Adipose tissue (tissue), 3 donors: ENCODE measurements around the gene RHPN2. TPM values are rescaled to one million over a fixed set of nuclear protein-coding genes. Genes with fewer than 3 reads are reported as not detected.
"Not testable (repeated sequence)": the region's sequence is repeated elsewhere in the genome, so short reads cannot be mapped to it uniquely, and the experiment has no call there.

Source experiments
- H3K27ac ChIP-seq: one replicate; pipeline ENCODE4 v1.5.1; 2013; ENCODE audit warnings: low read depth, low read length
- WGBS, 3 donors: extraction: QIAGEN DNeasy Blood & Tissue Kit; methylation state at CpG; one replicate each; pipeline ENCODE4 v1.1.7; 2013; 5-methylcytosine and 5-hydroxymethylcytosine counted together
- polyA plus RNA-seq, 3 donors: library from polyadenylated mRNA; stranded (reverse); fragments of 200-250 nt; gene quantifications; one replicate each; pipeline ENCODE4 v1.2.3, GENCODE V29; 2013
- donor health status: healthy with polysubstance abuse.
- donor health status: Bipolar disorder and iron deficiency.
- donor health status: healthy.

RHPN2 gene
- polyA plus RNA-seq, 3 donors, result 2.2 to 4.1 (median 2.6) TPM

DNA sequence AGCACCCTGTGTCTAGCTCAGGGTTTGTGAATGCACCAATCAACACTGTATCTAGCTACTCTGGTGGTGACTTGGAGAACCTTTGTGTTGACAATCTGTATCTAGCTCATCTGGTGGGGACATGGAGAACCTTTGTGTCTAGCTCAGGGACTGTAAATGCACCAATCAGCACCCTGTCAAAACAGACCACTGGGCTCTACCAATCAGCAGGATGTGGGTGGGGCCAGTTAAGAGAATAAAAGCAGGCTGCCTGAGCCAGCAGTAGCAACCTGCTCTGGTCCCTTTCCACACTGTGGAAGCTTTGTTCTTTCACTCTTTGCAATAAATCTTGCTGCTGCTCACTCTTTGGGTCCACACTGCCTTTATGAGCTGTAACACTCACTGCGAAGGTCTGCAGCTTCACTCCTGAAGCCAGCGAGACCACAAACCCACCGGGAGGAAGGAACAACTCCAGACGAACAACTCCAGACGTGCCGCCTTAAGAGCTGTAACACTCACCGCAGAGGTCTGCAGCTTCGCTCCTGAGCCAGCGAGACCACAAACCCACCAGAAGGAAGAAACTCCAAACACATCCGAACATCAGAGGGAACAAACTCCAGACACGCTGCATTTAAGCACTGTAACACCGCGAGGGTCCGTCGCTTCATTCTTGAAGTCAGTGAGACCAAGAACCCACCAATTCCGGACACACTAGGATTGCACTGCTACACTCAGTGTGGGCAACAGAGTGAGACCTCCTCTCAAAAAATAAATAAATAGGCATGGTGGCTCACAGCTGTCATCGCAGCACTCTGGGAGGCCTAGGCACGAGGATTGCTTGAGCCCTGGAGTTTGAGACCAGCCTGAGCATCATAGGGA is 27.3 kb downstream of the RHPN2 start:
- 54 to 90% (median 62%) methylated on average over 17 to 18 of the region's 18 CpGs for WGBS, 3 donors
- H3K27ac ChIP-seq, result not testable (repeated sequence)

DNA sequence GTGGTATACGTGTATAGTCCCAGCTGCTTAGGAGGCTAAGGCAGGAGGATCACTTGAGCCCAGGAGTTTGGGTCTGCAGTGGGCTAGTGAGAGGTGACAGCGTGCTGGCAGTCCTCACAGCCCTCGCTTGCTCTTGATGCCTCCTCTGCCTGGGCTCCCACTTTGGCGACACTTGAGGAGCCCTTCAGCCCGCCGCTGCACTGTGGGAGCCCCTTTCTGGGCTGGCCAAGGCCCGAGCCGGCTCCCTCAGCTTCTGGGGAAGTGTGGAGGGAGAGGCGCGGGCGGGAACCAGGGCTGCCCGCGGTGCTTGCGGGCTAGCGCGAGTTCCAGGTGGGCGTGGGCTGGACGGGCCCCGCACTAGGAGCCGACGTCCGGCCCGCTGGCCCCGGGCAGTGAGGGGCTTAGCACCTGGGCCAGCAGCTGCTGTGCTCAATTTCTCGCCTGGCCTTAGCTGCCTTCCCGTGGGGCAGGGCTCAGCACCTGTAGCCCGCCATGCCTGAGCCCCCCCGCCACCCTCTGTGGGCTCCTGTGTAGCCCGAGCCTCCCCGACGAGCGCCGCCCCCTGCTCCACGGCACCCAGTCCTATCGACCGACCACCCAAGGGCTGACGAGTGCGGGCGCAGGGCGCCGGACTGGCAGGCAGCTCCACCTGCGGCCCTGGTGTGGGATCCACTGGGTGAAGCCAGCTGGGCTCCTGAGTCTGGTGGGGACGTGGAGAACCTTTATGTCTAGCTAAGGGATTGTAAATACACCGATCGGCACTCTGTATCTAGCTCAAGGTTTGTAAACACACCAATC is 28.1 kb downstream of the RHPN2 start:
- not testable (repeated sequence) for H3K27ac ChIP-seq
- WGBS, 3 donors, result 94 to 96% (median 95%) methylated on average over 39 to 45 of the region's 45 CpGs

DNA sequence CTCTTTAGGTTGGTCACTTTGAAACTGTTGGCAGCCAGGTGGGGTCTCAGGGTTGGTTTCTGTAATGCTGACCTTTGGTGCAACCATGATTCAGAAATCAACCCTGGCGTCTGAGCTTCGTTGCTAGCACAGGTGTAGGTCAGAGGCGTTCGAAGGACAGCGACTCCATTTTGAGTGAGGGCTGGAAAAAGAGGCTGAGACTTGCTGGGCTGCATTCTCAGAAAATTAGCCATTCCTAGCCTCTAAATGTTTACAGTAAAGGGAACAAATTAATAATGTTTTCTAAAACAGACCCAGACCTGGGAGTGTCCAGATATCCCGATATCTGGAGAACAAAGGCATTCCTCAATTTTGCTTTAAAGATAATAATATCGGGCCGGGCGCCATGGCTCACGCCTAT is 29.2 kb downstream of the RHPN2 start:
- no peak overlapping the region for H3K27ac ChIP-seq
- WGBS, 3 donors, result 89 to 96% (median 92%) methylated on average over 10 of the region's 10 CpGs

DNA sequence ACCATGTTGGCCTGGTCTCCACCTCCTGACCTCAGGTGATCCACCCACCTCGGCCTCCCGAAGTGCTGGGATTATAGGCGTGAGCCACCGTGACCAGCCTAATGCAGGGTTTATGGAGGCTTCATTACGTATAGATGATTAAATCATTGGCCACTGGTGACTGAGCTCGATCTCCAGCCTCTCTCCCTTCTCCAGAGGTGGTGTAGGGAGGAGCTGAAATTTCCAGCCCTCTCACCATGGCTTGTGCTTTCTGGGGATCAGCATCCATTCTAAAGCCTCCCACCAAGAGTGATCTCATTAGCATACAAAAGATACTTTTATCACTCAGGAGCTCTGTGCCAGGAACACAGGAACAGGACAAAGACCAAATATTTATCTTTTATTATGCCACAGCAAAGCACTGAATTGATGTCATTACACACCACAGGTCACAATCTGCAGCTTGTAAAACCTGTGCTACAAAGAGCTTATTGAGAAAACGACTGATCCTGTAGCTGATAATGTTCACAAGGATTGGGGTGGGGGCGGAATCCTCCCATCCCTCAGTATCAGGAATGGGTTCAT is 32.4 kb downstream of the RHPN2 start:
- WGBS, 3 donors, result 70 to 82% (median 75%) methylated on average over 8 of the region's 8 CpGs
- no peak overlapping the region for H3K27ac ChIP-seq

DNA sequence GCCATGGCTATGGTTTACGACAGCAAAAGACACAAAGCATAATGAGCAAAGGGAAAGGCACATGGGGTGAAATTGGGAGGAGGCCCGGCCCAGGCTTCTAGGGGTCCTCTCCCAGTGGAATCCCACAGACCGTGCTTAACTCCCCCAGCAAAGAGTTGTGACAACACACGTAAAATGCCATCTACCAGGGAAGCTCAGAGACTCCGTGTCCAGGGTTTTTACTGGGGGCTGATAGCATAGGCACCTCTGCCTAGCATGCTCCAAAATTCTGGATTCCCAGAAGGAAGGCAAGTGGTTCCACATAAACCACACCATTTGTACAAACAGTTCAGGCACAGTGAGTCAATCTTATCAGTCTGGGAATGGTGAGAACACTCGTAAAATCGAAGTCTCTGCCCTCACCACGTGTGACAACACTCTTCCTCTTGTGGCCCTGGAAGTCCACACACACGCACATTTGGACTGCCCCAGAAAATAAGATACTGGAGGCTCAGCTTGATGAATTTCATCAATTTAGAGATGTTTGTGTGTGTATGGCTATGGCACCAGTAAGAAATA is 34.9 kb downstream of the RHPN2 start:
- no peak overlapping the region for H3K27ac ChIP-seq
- 92 to 96% (median 93%) methylated on average over 9 of the region's 9 CpGs for WGBS, 3 donors

DNA sequence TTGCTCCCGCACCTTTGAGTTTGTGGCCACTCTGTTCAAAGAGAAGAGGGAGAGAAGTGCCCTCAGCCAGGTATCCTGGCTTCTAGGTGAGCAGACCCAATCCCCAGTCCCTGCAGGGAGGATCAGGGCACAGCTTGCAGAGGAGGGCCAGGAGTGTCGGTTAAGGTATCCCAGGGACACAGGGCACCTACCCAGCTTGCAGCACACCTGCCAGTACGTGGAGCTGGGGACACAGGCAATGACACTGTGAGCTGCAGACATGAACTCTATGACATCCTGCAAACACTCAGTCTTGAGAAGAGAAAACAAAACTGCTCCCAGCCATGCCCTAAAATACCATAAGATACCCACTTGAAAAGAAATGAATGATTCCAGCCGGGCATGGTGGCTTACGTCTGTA is 38.1 kb downstream of the RHPN2 start:
- H3K27ac ChIP-seq, result not testable (repeated sequence)
- 91 to 95% (median 92%) methylated on average over 5 of the region's 5 CpGs for WGBS, 3 donors

DNA sequence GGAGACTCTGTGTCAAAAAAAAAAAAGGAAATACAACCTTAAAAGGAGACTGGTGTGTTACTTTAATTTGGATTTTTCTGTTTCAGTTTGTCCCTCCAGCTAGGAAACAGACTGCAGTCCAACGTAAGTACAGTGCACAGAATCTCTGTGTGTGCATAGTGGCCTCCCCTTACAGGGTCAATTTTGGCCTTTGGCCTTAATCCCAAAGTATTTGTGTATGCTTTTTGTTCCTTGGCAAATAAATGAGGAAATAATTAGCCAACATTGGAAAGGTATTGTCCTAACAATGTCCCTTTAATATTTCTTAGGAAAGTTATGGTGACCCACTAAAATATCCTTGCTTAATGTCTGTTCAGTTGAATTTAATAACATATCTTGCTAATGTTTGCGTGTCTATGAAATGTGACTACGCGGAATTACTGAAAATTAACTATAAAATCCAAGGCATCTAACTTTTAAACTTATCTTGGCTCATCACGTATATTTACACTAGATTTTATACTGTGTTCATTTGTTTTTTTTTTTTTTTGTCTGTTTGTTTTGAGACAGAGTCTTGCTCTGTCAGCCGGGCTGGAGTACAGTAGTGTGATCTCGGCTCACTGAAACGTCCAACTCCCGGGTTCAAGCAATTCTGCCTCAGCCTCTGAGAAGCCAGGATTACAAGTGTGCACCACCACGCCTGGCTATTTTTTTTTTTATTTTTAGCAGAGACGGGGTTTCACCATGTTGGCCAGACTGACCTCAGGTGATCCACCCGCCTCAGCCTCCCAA is 39.0 kb downstream of the RHPN2 start:
- not testable (repeated sequence) for H3K27ac ChIP-seq
- 74 to 94% (median 85%) methylated on average over 11 to 12 of the region's 12 CpGs for WGBS, 3 donors

DNA sequence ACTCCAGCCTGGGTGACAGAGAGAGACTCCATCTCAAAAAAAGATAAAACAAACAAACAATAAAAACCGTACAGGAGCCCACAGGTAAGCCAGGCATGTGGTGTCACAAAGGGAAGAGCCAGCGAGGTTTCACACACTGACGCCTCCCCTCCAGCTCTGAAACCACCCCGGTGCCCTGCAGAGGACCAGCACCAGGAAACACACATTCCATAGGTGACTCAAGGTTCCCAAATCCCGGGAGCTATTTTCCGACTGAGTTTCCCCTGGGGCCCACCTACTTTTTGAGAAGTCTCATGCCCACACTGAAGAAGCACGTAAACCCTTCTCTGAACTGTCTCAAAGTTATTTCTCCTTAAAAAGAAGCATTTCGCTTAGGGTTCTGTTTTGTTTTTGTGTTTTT is 40.3 kb downstream of the RHPN2 start:
- WGBS, 3 donors, result 84 to 89% (median 85%) methylated on average over 8 of the region's 8 CpGs
- H3K27ac ChIP-seq, result no peak overlapping the region

DNA sequence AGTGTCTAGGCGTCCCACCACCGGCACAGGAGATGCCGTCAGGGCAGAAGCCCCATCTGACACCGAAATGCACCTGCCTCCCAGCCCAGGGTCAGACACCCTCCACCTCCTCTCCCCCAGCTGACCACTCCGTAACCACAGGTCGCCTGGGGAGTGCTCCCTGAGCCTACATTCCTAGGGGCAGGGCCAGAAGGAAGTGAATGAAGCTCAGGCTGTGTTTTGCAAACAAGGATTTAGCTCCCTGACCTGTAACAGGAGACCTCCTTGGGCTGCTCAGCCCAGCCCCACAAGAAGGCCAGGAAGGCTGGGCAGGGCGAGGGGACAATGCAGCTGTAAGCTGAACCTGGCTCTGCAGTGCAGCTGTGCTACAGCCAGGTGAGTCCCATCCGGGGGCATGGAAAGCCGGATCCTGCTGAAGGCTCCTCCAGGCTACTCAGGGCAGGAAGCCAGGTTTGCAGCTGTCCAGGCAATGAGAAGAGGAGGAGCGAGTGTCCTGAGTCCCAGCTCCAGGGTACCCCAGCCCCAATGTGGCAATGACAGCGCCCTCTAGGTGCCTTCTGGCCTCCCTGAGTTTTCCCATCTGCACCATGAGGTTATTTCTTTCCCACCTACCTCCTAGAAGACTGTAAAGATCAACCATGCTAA is 42.1 kb downstream of the RHPN2 start:
- H3K27ac ChIP-seq, result no peak overlapping the region

DNA sequence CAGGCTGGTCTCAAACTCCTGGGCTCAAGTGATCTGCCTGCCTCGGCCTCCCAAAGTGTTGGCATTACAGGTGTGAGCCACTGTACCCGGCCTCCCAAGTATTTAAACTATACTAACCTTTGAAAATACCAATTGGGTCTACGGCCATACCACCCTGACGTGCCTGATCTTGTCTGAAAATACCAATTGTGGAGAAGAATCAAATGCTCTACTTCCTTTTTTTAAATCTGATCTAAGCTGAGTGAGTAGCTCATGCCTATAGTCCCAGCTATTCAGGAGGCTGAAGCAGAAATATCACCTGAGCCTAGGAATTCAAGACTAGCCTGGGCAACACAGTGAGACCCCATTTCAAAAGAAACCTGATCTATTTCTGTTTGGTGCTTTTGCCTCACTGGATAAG is 53.8 kb downstream of the RHPN2 start:
- 83 to 97% (median 84%) methylated on average over 4 of the region's 4 CpGs for WGBS, 3 donors
- not testable (repeated sequence) for H3K27ac ChIP-seq

More for the DNA sequence above, 42.1 kb downstream of the RHPN2 start:
- 53 to 63% (median 55%) methylated on average over 9 to 11 of the region's 11 CpGs for WGBS, 3 donors

DNA sequence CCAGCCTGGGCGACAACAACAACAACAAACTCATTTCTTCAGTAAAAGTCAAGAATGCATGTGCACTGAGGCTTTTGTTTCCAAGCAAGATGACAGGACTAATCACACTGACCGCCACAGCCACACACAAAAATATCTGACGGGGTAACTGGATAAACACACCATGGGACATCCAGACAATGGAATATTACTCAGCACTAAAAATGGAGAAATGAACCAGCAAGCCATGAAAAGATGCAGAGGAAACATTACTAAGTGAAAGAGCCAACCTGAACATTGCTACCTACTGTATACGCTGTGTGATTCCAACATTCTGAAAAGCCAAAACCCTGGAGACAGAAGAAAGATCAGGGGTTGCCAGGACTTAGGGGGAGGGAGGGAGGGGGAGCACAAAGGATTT is 56.0 kb downstream of the RHPN2 start:
- H3K27ac ChIP-seq, result no peak overlapping the region
- 91 to 97% (median 96%) methylated on average over 4 of the region's 4 CpGs for WGBS, 3 donors

DNA sequence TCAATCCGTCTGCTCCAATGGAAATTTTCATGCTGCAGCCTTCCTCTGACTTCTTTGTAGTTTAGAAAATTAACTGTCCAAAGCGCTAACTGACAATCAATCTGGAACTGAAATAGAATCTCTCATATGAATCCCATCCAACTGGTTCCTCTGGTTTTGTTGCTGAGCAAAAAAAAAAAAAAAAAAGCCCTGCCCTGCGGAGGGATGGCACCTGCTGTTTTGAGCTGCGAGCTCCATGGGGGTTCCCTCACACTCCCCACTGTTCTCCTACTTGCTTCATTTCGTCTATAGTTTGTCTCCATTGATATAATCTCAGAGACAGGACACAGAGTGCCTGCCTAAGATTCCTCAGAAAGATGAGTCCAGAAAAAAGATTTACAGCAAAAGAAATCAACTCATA is 59.2 kb downstream of the RHPN2 start:
- no peak overlapping the region for H3K27ac ChIP-seq
- 46 to 79% (median 78%) methylated on average over 5 of the region's 5 CpGs for WGBS, 3 donors

DNA sequence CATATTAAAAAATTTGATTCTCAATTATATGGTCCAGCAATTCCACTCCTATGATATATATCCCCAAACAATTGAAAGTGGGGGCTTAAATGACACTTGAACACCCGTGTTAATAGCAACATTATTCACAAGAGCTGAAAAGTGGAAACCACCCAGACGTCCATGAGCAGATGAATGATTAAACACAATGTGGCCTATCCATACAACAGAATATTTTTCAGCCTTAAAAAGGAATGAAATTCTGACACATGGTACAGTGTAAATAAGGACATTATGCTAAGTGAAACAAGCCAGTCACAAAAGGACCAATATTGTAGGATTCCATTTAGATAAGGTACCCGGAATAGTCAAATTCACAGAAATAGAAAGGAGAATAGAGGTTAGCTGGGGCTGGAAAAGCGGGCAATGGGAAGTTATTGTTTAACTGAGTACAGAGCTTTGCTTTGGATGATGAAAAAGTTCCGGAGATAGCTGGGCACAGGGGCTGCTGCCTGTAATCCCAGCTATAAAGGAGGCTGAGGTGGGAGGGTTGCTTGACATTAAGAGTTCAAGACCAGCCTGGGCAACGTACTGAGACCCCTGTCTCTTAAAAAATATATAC is 61.2 kb downstream of the RHPN2 start:
- H3K27ac ChIP-seq, result not testable (repeated sequence)
- 64 to 86% (median 73%) methylated on average over 6 of the region's 6 CpGs for WGBS, 3 donors

DNA sequence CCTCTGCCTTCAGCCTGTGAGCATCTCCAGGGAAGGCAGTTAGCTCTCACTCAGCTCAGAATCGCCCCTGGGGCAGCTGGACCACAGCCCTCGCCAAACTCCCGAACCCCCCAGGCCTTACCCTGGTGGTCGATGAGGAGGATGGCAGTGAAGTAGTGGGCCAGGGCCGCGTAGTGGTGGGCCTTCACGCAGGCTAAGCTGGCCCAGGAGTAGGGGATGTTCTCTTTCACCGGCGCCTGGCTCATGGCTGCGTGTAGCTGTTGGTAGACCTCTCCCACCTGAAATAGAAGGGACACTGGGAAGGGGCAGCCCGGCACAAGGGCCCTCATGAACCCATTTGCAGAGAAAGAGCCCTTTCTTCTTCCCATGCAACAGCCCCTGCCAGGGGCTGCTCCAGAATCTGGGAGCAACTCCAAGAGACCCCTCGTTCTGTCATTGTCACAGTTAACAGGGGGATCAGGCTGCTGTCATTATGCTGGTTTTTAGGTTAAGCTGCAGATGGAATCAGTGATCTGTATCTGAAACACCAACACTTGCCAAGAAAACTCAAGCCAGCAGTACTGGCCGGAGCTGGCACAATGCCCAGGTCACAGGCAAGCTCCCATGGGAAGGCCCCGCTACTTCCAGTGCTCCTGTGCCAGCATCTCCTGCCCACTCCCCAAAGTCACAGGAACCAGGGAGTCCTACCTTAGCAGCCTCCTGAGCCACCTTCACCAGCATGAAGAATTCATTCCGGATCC is 62.4 kb downstream of the RHPN2 start:
- H3K27ac ChIP-seq, result not testable (repeated sequence)
- WGBS, 3 donors, result 74 to 79% (median 79%) methylated on average over 15 of the region's 15 CpGs

DNA sequence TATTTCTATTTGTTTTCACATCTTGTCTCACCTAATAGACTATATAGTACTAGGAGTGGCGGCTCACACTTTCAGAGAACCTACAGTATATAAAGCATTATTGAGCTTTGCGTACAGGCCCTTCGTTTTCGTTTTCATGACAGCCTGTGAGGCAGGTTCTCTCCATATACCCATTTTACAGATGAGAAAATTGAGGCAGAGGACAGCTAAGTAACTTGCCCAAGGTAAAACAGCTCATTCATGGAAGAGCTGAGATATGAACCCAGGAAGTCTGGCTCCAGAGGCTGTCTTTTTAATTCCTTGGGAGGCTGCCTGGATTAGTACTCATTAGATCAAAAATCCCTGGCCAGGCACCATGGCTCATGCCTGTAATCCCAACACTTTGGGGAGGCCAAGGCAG is 63.8 kb downstream of the RHPN2 start:
- no peak overlapping the region for H3K27ac ChIP-seq
- WGBS, 3 donors, result 86 to 91% (median 91%) methylated on average over 4 of the region's 4 CpGs

DNA sequence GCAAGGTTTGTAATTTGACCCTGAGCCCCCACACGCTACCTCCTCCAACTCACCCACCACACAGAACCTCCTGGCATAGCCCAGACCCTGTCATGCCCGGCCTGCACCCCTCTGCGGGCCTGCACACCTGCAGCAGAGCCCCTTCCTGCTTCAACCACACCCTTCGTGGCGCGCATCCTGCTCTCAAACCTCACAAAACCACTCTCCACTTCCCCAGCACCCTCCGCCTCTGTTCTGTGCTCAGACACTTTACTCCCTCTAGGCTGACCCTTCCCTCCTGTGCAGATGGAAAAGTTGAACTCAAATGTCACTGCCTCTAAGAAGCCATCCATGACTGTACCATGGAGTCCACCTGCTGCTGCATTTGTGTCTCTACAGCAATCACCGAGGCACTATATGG is 64.2 kb downstream of the RHPN2 start:
- H3K27ac ChIP-seq, result no peak overlapping the region
- WGBS, 3 donors, result 70 to 86% (median 85%) methylated on average over 8 of the region's 8 CpGs

DNA sequence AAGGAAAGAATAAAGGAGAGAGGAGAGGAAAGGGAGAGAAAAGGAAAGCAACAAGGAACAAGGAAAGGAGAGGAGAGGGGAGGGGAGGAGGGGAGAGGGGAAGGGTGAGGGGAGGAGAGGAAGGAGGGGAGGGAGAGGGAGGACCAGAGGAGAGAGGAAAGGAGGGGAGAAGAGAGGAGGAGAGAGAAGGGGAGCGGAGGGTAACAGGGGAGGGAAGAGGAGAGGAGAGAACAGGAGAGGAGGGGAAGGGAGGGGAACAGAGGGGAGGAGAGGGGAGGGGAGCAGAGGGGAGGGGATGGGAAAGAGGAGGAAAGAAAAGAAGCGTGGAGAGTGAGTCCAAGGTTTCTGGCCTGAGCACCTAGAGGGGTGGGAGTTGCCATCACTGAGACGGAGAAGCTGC is 66.0 kb downstream of the RHPN2 start:
- WGBS, 3 donors, result 57 to 75% (median 70%) methylated on average over 3 of the region's 3 CpGs
- H3K27ac ChIP-seq, result no peak overlapping the region
